Measurements from ENCODE around the gene BEST4. TPM values are rescaled to one million over a fixed set of nuclear protein-coding genes. Genes with fewer than 3 reads are reported as not detected.

BEST4 gene
- total and polyA plus RNA-seq, 2 of the 13 experiments (the other 11 are each of a cell fraction or from before 2014, with no cell fraction given): 0.77 to 1.4 TPM

DNA sequence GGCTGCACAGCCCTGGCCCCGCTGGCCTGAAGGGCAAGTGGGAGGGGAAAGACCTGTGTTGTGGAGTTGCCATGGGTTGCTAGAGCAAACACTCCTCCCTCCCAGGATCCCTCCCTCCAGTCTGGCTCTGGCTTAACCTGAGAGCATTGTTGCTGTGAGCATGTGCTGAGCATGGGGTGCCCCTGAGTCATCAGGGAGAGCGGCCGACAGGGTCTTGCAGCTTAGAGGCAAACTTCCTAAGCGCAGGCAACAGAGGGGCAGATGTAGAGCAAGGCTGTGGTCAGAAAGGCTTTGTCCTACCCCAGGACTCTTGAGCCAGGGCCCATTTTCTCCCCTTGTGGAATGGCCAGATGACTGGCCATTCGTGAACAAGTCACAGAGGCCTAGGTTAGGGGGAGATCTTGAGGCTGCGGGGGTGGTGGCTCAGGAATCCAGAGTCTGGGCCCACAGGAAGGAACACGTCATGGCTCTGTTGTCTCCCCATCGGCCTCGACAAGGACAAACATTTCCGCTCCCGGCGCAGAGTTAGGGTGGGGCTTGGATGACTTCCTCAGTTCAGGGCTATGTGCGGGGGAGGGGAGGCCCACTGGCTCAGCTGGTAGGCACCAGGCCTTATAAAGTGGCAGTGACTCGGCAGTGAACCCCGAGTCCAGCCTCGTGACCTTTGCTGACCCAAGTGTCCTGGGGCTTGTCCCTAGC lies 19.5 kb upstream of the BEST4 start (continued):
- TF ChIP-seq MEIS1 (CRISPR knock-in tag; IDR thresholded peaks at IDR 0.05; ENCODE audit: borderline replicate concordance): 0 out of 2 replicates have a peak, but pooled peaks have one; percentile 24
- no peak for TF ChIP-seq KLF9 (CRISPR knock-in tag; IDR thresholded peaks at IDR 0.05; ENCODE audit: low read depth)
- TF ChIP-seq RFX5 (IDR thresholded peaks at IDR 0.05; ENCODE audit: low read depth, low read length): peak; percentile 76; the same call in 1 of the 2 replicates
- TF ChIP-seq KDM1A (CRISPR knock-in tag; IDR thresholded peaks at IDR 0.05): no peak
- TF ChIP-seq ZBTB1 (CRISPR knock-in tag; IDR thresholded peaks at IDR 0.05; ENCODE audit: borderline replicate concordance): no peak
- TF ChIP-seq PBX3 (CRISPR knock-in tag; IDR thresholded peaks at IDR 0.05; ENCODE audit: borderline replicate concordance): no peak
- no peak for TF ChIP-seq IKZF4 (CRISPR knock-in tag; IDR thresholded peaks at IDR 0.05; ENCODE audit: borderline replicate concordance, low read depth, not compliant biosample characterization)
- TF ChIP-seq PBX2 (CRISPR knock-in tag; IDR thresholded peaks at IDR 0.05): no peak
- peak; percentile 98 for TF ChIP-seq ZNF607 (CRISPR knock-in tag; IDR thresholded peaks at IDR 0.05; ENCODE audit: borderline replicate concordance)
- TF ChIP-seq, protein P1, sequence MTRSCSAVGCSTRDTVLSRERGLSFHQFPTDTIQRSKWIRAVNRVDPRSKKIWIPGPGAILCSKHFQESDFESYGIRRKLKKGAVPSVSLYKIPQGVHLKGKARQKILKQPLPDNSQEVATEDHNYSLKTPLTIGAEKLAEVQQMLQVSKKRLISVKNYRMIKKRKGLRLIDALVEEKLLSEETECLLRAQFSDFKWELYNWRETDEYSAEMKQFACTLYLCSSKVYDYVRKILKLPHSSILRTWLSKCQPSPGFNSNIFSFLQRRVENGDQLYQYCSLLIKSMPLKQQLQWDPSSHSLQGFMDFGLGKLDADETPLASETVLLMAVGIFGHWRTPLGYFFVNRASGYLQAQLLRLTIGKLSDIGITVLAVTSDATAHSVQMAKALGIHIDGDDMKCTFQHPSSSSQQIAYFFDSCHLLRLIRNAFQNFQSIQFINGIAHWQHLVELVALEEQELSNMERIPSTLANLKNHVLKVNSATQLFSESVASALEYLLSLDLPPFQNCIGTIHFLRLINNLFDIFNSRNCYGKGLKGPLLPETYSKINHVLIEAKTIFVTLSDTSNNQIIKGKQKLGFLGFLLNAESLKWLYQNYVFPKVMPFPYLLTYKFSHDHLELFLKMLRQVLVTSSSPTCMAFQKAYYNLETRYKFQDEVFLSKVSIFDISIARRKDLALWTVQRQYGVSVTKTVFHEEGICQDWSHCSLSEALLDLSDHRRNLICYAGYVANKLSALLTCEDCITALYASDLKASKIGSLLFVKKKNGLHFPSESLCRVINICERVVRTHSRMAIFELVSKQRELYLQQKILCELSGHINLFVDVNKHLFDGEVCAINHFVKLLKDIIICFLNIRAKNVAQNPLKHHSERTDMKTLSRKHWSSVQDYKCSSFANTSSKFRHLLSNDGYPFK (CRISPR knock-in tag; IDR thresholded peaks at IDR 0.05; ENCODE audit: borderline replicate concordance): no peak; the same call in 1 of the 2 replicates
- peak; percentile 78 for TF ChIP-seq KLF6 (CRISPR knock-in tag; IDR thresholded peaks at IDR 0.05)
- TF ChIP-seq CENPT (CRISPR knock-in tag; IDR thresholded peaks at IDR 0.05; ENCODE audit: low read depth): no peak
- TF ChIP-seq NFIC (IDR thresholded peaks at IDR 0.05; ENCODE audit: low read length): peak; percentile 33; the same call in 1 of the 2 replicates
- no peak; the same call in 1 of the 2 replicates for TF ChIP-seq ZNF124 (CRISPR knock-in tag; IDR thresholded peaks at IDR 0.05)
- TF ChIP-seq HES4 (CRISPR knock-in tag; IDR thresholded peaks at IDR 0.05; ENCODE audit: borderline replicate concordance): peak; percentile 86
- TF ChIP-seq ZSCAN29 (CRISPR knock-in tag; conservative IDR thresholded peaks at IDR 0.05): peak; percentile 59; the same call in 1 of the 2 replicates
- TF ChIP-seq ZNF724P (CRISPR knock-in tag; IDR thresholded peaks at IDR 0.05; ENCODE audit: borderline replicate concordance): peak; percentile 74; the same call in 1 of the 2 replicates
- TF ChIP-seq SP1 (IDR thresholded peaks at IDR 0.05): no peak
- peak; percentile 60; the same call in 1 of the 2 replicates for TF ChIP-seq SP1 (CRISPR knock-in tag; IDR thresholded peaks at IDR 0.05)
- no peak for TF ChIP-seq STAG1 (CRISPR knock-in tag; IDR thresholded peaks at IDR 0.05)
- peak; percentile 8; the same call in 1 of the 2 replicates for TF ChIP-seq FOXP1 (IDR thresholded peaks at IDR 0.05)
- TF ChIP-seq FOXP1 (CRISPR knock-in tag; IDR thresholded peaks at IDR 0.05): peak; percentile 55
- no peak for TF ChIP-seq ZSCAN31 (CRISPR knock-in tag; IDR thresholded peaks at IDR 0.05; ENCODE audit: low read depth)
- TF ChIP-seq ZC3H13 (CRISPR knock-in tag; IDR thresholded peaks at IDR 0.05): peak; percentile 39; the same call in 1 of the 2 replicates
- peak; percentile 60; the same call in 1 of the 2 replicates for TF ChIP-seq THAP11 (CRISPR knock-in tag; IDR thresholded peaks at IDR 0.05)
- TF ChIP-seq TSC22D2 (CRISPR knock-in tag; IDR thresholded peaks at IDR 0.05; ENCODE audit: borderline replicate concordance): peak; percentile 30; the same call in 1 of the 2 replicates
- TF ChIP-seq ZNF839 (CRISPR knock-in tag; IDR thresholded peaks at IDR 0.05; ENCODE audit: borderline replicate concordance): 0 out of 2 replicates have a peak, but pooled peaks have one; percentile 79

Measured in HepG2 (cell line).